GM12878 (cell line): ENCODE measurements around the gene PRG2. TPM values are rescaled to one million over a fixed set of nuclear protein-coding genes. Genes with fewer than 3 reads are reported as not detected.

Source experiments
- ATAC-seq: fragments of 200-7000 bp; cut with Tn5 transposase; 3 replicates; pipeline ENCODE4 v1.9.1; 2020; ENCODE audit warnings: mild to moderate bottlenecking, moderate library complexity
- BruUV-seq: library from RNA; stranded (reverse); fragments of 400-500 nt; replicated peaks from 2 replicates; lab custom pipeline; 2021; lab: Mats Ljungman, UMichigan
- CTCF ChIA-PET: fragments of 300-600 bp; sonication (Branson Sonifier 250); formaldehyde crosslinking; extraction: SDS; loops from one replicate; lab custom pipeline; 2021; ENCODE audit warnings: inconsistent platforms; lab: Yijun Ruan, JAX
- POLR2A ChIA-PET: fragments of 350-600 bp; formaldehyde crosslinking; extraction: SDS; loops from one replicate; lab custom pipeline; 2021; ENCODE audit warnings: inconsistent platforms; lab: Charles Lee
- RAD21 ChIA-PET: fragments of 300-600 bp; sonication (Branson Sonifier 250); formaldehyde crosslinking; loops from one replicate; lab custom pipeline; 2023; ENCODE audit warnings: antibody characterized with exemption; ENCODE audit not compliant: unreplicated experiment; lab: Charles Lee
- SMC1A ChIA-PET: fragments of 300-600 bp; sonication (Branson Sonifier 250); formaldehyde crosslinking; loops from one replicate; lab custom pipeline; 2023; ENCODE audit not compliant: unreplicated experiment, uncharacterized antibody; lab: Charles Lee
- DNase-seq: peaks from one replicate; pipeline ENCODE4 v3.0.0-alpha.2; 2011; ENCODE audit warnings: low read depth, low spot score
- FAIRE-seq: peaks from 3 replicates; lab custom pipeline; 2011; peaks lifted over from hg19 to GRCh38; lab: Jason Lieb, UNC
- H2AFZ ChIP-seq: 2 replicates; pipeline ENCODE4 v1.6.0; 2011; ENCODE audit warnings: low read depth, low read length, control low read depth; ENCODE audit not compliant: control insufficient read depth
- H3K27ac ChIP-seq: 2 replicates; pipeline ENCODE4 v1.5.1; 2011; ENCODE audit warnings: control low read depth; ENCODE audit not compliant: control insufficient read depth, insufficient read depth
- H3K27me3 ChIP-seq, 2 experiments: replicated peaks in 1 of 2; 2 replicates each; pipeline versions ENCODE4 v1.6.0 to v1.6.1; 2011; ENCODE audit warnings: low read length in 1 of 2; ENCODE audit not compliant: control insufficient read depth in 2 of 2, insufficient read depth in 2 of 2
- H3K36me3 ChIP-seq, 2 experiments: 2 replicates each; pipeline ENCODE4 v1.5.1; 2011; ENCODE audit warnings: low read length in 1 of 2; ENCODE audit not compliant: control insufficient read depth in 2 of 2, insufficient read depth in 2 of 2
- H3K4me1 ChIP-seq: 2 replicates; pipeline ENCODE4 v1.6.1; 2011; ENCODE audit warnings: mild to moderate bottlenecking, low read length, moderate library complexity, mixed read lengths; ENCODE audit not compliant: control insufficient read depth, insufficient read depth
- H3K4me2 ChIP-seq: 2 replicates; pipeline ENCODE4 v1.6.0; 2011; ENCODE audit warnings: control low read depth; ENCODE audit not compliant: control insufficient read depth, insufficient read depth
- H3K4me3 ChIP-seq: fragments of 200-600 bp; sonication (generic); 2 replicates; pipeline ENCODE4 v1.5.1; 2016
- H3K79me2 ChIP-seq: 2 replicates; pipeline ENCODE4 v1.6.0; 2011; ENCODE audit warnings: low read length; ENCODE audit not compliant: control insufficient read depth, insufficient read depth
- H3K9ac ChIP-seq: 2 replicates; pipeline ENCODE4 v1.8.0; 2011; ENCODE audit warnings: low read length, control low read depth, mixed read lengths; ENCODE audit not compliant: control insufficient read depth, insufficient read depth
- H3K9me3 ChIP-seq: replicated peaks from 3 replicates; pipeline ENCODE4 v1.5.1; 2011; ENCODE audit warnings: mild to moderate bottlenecking, low read length; ENCODE audit not compliant: control insufficient read depth, insufficient read depth
- H4K20me1 ChIP-seq: 2 replicates; pipeline ENCODE4 v1.6.0; 2011; ENCODE audit not compliant: control insufficient read depth, insufficient read depth
- BCL11A ChIP-seq: IDR thresholded peaks from 2 replicates; pipeline ENCODE4 v1.6.1; 2011; ENCODE audit warnings: low read depth, low read length
- CEBPB ChIP-seq, 2 experiments: fragments of 150-350 bp in 1 of 2; IDR thresholded peaks; 2 replicates each; pipeline ENCODE4 v1.6.1; 2012 to 2014; ENCODE audit warnings: low read depth in 2 of 2, low read length in 2 of 2, borderline replicate concordance in 1 of 2, inconsistent platforms in 1 of 2
- CHD1 ChIP-seq: IDR thresholded peaks from 2 replicates; pipeline ENCODE4 v1.6.1; 2012; ENCODE audit warnings: low read depth, low read length, improper control_type of control experiment
- GATAD2B ChIP-seq: fragments of 450-650 bp; conservative IDR thresholded peaks from 2 replicates; pipeline ENCODE4 v1.6.1; 2017; ENCODE audit warnings: low read depth, mild to moderate bottlenecking, moderate library complexity
- IKZF1 ChIP-seq: fragments of 450-650 bp; conservative IDR thresholded peaks from 2 replicates; pipeline ENCODE4 v1.6.1; 2017; ENCODE audit warnings: antibody characterized with exemption, mild to moderate bottlenecking
- IKZF2 ChIP-seq, 2 experiments: fragments of 450-650 bp; IDR thresholded peaks; 2 replicates each; pipeline ENCODE4 v1.6.1; 2017; ENCODE audit warnings: mild to moderate bottlenecking in 2 of 2, moderate library complexity in 2 of 2
- KLF5 ChIP-seq: fragments of 450-650 bp; IDR thresholded peaks from 2 replicates; pipeline ENCODE4 v1.6.1; 2014; ENCODE audit warnings: mild to moderate bottlenecking; ENCODE audit not compliant: partially characterized antibody
- MTA2 ChIP-seq: fragments of 450-650 bp; IDR thresholded peaks from 2 replicates; pipeline ENCODE4 v1.6.1; 2016; ENCODE audit warnings: low read depth, mild to moderate bottlenecking, moderate library complexity
- ZSCAN29 ChIP-seq: fragments of 450-650 bp; IDR thresholded peaks from 2 replicates; pipeline ENCODE4 v1.6.1; 2017; ENCODE audit warnings: mild to moderate bottlenecking, moderate library complexity
- WGBS: methylation state at CpG from one replicate; pipeline ENCODE4 v1.1.6; 2016; ENCODE audit warnings: low lambda C conversion rate; ENCODE audit not compliant: insufficient replicate concordance, insufficient coverage; ENCODE audit errors: missing lambda C conversion rate; 5-methylcytosine and 5-hydroxymethylcytosine counted together
- in situ Hi-C: fragments of 300-500 bp; cut with MboI; formaldehyde crosslinking; loops from 9 replicates; pipeline ENCODE4 v1.14.3; 2018; ENCODE audit warnings: mixed read lengths
- intact Hi-C: fragments of 100-400 bp; cut with micrococcal nuclease; formaldehyde crosslinking; loops from one replicate; pipeline ENCODE4 v1.14.2; 2022; ENCODE audit not compliant: unreplicated experiment
- polyA plus RNA-seq, 11 experiments: library from polyadenylated mRNA; depleted of rRNA in 4 of 11; unstranded in 6 of 11; stranded (reverse) in 5 of 11; fragments of >200 nt; fragmentation: Nextera tagmentation in 4 of 11; fragmentation: Illumina TruSeq in 1 of 11; extraction: Ambion mirVana in 4 of 11; extraction: Trizol in 1 of 11; gene quantifications; 1 replicate in 1 of 11; 2 replicates in 10 of 11; pipeline versions ENCODE4 v1.2.1 to v1.2.3, GENCODE V29; 2011 to 2016; ENCODE audit warnings: inconsistent platforms in 2 of 11, missing spikeins in 2 of 11, low read depth in 1 of 11
- total RNA-seq, 4 experiments: library from RNA; depleted of rRNA in 3 of 4; stranded (reverse); fragments of >200 nt in 3 of 4; fragmentation: Illumina TruSeq in 1 of 4; extraction: Trizol in 1 of 4; gene quantifications; 2 replicates each; pipeline versions ENCODE4 v1.2.1 to v1.2.3, GENCODE V29; 2013 to 2021
- TF ChIP-seq, protein P1 (sequence below): IDR thresholded peaks from 2 replicates; pipeline ENCODE4 v1.6.1; 2012; ENCODE audit warnings: low read depth, low read length, improper control_type of control experiment
- TF ChIP-seq, protein P2 (sequence below): IDR thresholded peaks from 2 replicates; pipeline ENCODE4 v1.6.1; 2011; ENCODE audit warnings: low read depth, low read length, improper control_type of control experiment, borderline replicate concordance
- TF ChIP-seq, protein P3 (sequence below): fragments of 450-650 bp; IDR thresholded peaks from 2 replicates; pipeline ENCODE4 v1.6.1; 2017; ENCODE audit warnings: low read depth, mild to moderate bottlenecking, moderate library complexity
- TF ChIP-seq, protein P4 (sequence below): IDR thresholded peaks from 2 replicates; pipeline ENCODE4 v1.6.1; 2011; ENCODE audit warnings: low read depth, mild to moderate bottlenecking, low read length, moderate library complexity, borderline replicate concordance; ENCODE audit errors: extremely low read depth

Gene PRG2
- total and polyA plus RNA-seq, 10 of the 15 experiments (the other 5 are each of a cell fraction or from before 2014, with no cell fraction given): 0.10 to 1.7 (median 0.56) TPM; not detected in 2

DNA sequence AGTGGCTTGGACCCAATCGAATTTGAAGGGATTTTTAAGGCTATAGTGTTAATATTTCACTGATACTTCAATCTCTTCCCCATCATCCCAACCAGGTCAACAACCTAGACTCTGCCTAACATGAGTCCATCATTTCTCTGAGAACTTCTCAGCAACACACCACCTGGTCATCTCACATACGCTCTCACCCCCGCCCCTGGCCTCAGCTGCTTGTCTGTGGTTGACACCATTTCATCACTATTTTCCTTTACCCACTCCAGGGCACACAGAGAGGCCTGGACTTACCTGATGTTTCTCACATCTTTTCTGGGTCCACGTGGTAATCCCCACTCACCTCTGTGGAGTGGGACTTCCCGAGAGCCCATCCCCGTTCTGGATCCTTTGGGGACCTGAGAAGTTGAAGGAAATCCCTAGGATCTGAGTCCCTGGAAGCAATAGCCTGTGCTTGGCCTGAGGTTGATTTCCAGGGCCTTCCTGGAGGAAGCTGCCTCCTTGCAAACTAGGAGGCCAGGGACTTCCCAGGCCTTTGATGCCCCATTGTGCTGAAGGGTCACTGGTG lies 49.1 kb downstream of the PRG2 start:
- Histone ChIP-seq H3K4me1 (peaks cover 2% of the 10 kb centered on the region), H3K27ac (no peak overlapping the region), H4K20me1 (no peaks in the 10 kb centered on the region), H3K4me3 (no peak overlapping the region), H3K4me2 (no peak overlapping the region), H3K9me3 (no peaks in the 10 kb centered on the region), H3K9ac (no peak overlapping the region), H3K36me3 (no peaks in the 10 kb centered on the region), H3K79me2 (no peaks in the 10 kb centered on the region; the same call in 1 of the 2 replicates), H3K27me3 (no peaks in the 10 kb centered on the region; a peak in 1 of 4 replicates), H2AFZ (no peak overlapping the region)
- intact Hi-C loops: loop anchor here (10.0 kb wide), 1 partner anchor 1163 kb away; the partner anchor contains the start of gene OR5B21
- SMC1A ChIA-PET: no interaction called here
- TF ChIP-seq IKZF2 (IDR thresholded peaks at IDR 0.05) (0 out of 4 replicates have a peak, but pooled peaks of 1 of the 2 experiments have one; percentile 15), CHD1 (no peak), IKZF1 (peak; percentile 54), BCL11A (no peak), CEBPB (IDR thresholded peaks at IDR 0.05; ENCODE audit: borderline replicate concordance in 1 of 2, low read depth in 2 of 2, low read length in 2 of 2) (no peak), GATAD2B (no peak), MTA2 (0 out of 2 replicates have a peak, but pooled peaks have one; percentile 10), KLF5 (no peak), ZSCAN29 (no peak)
- TF ChIP-seq, protein P1, sequence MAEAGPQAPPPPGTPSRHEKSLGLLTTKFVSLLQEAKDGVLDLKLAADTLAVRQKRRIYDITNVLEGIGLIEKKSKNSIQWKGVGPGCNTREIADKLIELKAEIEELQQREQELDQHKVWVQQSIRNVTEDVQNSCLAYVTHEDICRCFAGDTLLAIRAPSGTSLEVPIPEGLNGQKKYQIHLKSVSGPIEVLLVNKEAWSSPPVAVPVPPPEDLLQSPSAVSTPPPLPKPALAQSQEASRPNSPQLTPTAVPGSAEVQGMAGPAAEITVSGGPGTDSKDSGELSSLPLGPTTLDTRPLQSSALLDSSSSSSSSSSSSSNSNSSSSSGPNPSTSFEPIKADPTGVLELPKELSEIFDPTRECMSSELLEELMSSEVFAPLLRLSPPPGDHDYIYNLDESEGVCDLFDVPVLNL: no peak
- TF ChIP-seq, protein P2, sequence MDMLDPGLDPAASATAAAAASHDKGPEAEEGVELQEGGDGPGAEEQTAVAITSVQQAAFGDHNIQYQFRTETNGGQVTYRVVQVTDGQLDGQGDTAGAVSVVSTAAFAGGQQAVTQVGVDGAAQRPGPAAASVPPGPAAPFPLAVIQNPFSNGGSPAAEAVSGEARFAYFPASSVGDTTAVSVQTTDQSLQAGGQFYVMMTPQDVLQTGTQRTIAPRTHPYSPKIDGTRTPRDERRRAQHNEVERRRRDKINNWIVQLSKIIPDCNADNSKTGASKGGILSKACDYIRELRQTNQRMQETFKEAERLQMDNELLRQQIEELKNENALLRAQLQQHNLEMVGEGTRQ: no peak
- TF ChIP-seq, protein P3, sequence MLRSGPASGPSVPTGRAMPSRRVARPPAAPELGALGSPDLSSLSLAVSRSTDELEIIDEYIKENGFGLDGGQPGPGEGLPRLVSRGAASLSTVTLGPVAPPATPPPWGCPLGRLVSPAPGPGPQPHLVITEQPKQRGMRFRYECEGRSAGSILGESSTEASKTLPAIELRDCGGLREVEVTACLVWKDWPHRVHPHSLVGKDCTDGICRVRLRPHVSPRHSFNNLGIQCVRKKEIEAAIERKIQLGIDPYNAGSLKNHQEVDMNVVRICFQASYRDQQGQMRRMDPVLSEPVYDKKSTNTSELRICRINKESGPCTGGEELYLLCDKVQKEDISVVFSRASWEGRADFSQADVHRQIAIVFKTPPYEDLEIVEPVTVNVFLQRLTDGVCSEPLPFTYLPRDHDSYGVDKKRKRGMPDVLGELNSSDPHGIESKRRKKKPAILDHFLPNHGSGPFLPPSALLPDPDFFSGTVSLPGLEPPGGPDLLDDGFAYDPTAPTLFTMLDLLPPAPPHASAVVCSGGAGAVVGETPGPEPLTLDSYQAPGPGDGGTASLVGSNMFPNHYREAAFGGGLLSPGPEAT: peak; percentile 52; the same call in 1 of the 2 replicates
- TF ChIP-seq, protein P4, sequence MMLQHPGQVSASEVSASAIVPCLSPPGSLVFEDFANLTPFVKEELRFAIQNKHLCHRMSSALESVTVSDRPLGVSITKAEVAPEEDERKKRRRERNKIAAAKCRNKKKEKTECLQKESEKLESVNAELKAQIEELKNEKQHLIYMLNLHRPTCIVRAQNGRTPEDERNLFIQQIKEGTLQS: no peak
- no peak for FAIRE-seq
- in situ Hi-C loops: loop anchor here (25.0 kb wide), 2 partner anchors 1171 to 1246 kb away; partner anchors contain the start of genes LPXN, OR5B21 and ZFP91
- POLR2A ChIA-PET: interaction anchor here (0.5 kb wide), 1 partner anchor 19 kb away, joined by 3 read pairs; no protein-coding TSS in a partner anchor
- peak; percentile 25 for ATAC-seq
- BruUV-seq: no TSS peak
- RAD21 ChIA-PET: no interaction called here
- no peak for DNase-seq
- WGBS: 8% methylated on average over 6 of the region's 6 CpGs
- CTCF ChIA-PET: interaction anchor here (0.6 to 1.7 kb wide), 5 partner anchors 139 to 558 kb away, joined by 3 read pairs; no protein-coding TSS in a partner anchor
